ENCODE measurements around the gene ITPA. TPM values are rescaled to one million over a fixed set of nuclear protein-coding genes. Genes with fewer than 3 reads are reported as not detected.
A peak's percentile ranks its signal among the peaks of the same experiment; 100 is the strongest.

Gene ITPA
- total and polyA plus RNA-seq, 10 of the 15 experiments (the other 5 are each of a cell fraction or from before 2014, with no cell fraction given), result 5.5 to 124 (median 66.3) TPM

- in situ Hi-C loops (cut with MboI) (no loop called here), intact Hi-C loops (cut with micrococcal nuclease; ENCODE audit: unreplicated experiment) (no loop called here)
- Histone ChIP-seq H3K4me3 (peak within 1 kb of the TSS; percentile 78), H4K20me1 (ENCODE audit: control insufficient read depth, insufficient read depth) (no peaks in the 10 kb centered on the region), H3K79me2 (ENCODE audit: control insufficient read depth, insufficient read depth, low read length) (no peaks in the 10 kb centered on the region), H3K4me2 (ENCODE audit: control insufficient read depth, insufficient read depth) (peak within 1 kb of the TSS; percentile 97), H3K27ac (ENCODE audit: control insufficient read depth, insufficient read depth) (no peak within 1 kb of the TSS), H3K9ac (ENCODE audit: control insufficient read depth, insufficient read depth, low read length) (peak within 1 kb of the TSS; percentile 35; the same call in 1 of the 2 replicates), H3K27me3 (replicated peaks in 1 of 2; ENCODE audit: control insufficient read depth in 2 of 2, insufficient read depth in 2 of 2, low read length in 1 of 2) (peaks cover 5 to 6% of the 10 kb centered on the region in 2 experiments; a peak in 3 of 4 replicates), H2AFZ (ENCODE audit: control insufficient read depth, low read depth, low read length) (peak within 1 kb of the TSS; percentile 90), H3K9me3 (replicated peaks; ENCODE audit: control insufficient read depth, insufficient read depth, low read length) (no peaks in the 10 kb centered on the region), H3K36me3 (ENCODE audit: control insufficient read depth in 2 of 2, insufficient read depth in 2 of 2, low read length in 1 of 2) (no peaks in the 10 kb centered on the region), H3K4me1 (ENCODE audit: control insufficient read depth, insufficient read depth, low read length) (peaks cover 2% of the 10 kb centered on the region; the same call in 1 of the 2 replicates)
- FAIRE-seq (no peak), ATAC-seq (peak; percentile 79), DNase-seq (ENCODE audit: low read depth, low spot score) (no peak)
- no TSS peak for BruUV-seq (replicated peaks)
- SMC1A ChIA-PET (ENCODE audit: uncharacterized antibody, unreplicated experiment), result no interaction called here
- RAD21 ChIA-PET (ENCODE audit: unreplicated experiment), result interaction anchor here (1.0 to 1.2 kb wide), 2 partner anchors 15 to 119 kb away, joined by 3 read pairs; no protein-coding TSS in a partner anchor
- 2% methylated on average over 31 of the region's 62 CpGs for WGBS (ENCODE audit: insufficient coverage, insufficient replicate concordance, low lambda C conversion rate, missing lambda C conversion rate)
- POLR2A ChIA-PET, result no interaction called here
- CTCF ChIA-PET, result interaction anchor here (1.1 kb wide), 1 partner anchor 46 kb away, joined by 3 read pairs; no protein-coding TSS in a partner anchor
- TF ChIP-seq, protein P1, sequence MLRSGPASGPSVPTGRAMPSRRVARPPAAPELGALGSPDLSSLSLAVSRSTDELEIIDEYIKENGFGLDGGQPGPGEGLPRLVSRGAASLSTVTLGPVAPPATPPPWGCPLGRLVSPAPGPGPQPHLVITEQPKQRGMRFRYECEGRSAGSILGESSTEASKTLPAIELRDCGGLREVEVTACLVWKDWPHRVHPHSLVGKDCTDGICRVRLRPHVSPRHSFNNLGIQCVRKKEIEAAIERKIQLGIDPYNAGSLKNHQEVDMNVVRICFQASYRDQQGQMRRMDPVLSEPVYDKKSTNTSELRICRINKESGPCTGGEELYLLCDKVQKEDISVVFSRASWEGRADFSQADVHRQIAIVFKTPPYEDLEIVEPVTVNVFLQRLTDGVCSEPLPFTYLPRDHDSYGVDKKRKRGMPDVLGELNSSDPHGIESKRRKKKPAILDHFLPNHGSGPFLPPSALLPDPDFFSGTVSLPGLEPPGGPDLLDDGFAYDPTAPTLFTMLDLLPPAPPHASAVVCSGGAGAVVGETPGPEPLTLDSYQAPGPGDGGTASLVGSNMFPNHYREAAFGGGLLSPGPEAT (IDR thresholded peaks at IDR 0.05; ENCODE audit: low read depth), result no peak
- TF ChIP-seq HDGF (IDR thresholded peaks at IDR 0.05) (no peak), CHD2 (IDR thresholded peaks at IDR 0.05; ENCODE audit: borderline replicate concordance, low read depth, low read length) (peak; percentile 14; the same call in 1 of the 2 replicates), CBX3 (IDR thresholded peaks at IDR 0.05; ENCODE audit: borderline replicate concordance, low read depth) (no peak), NKRF (conservative IDR thresholded peaks at IDR 0.05) (peak; percentile 66), MEF2B (IDR thresholded peaks at IDR 0.05; ENCODE audit: partially characterized antibody, poor library complexity, severe bottlenecking) (no peak), LARP7 (IDR thresholded peaks at IDR 0.05) (peak; percentile 86), RAD21 (IDR thresholded peaks at IDR 0.05; ENCODE audit: insufficient read depth, low read depth, low read length) (no peak), CEBPB (IDR thresholded peaks at IDR 0.05; ENCODE audit: borderline replicate concordance in 1 of 2, low read depth in 2 of 2, low read length in 2 of 2) (no peak), POLR2A (IDR thresholded peaks at IDR 0.05; ENCODE audit: low read depth, low read length) (peak; percentile 76), CREB1 (IDR thresholded peaks at IDR 0.05; ENCODE audit: low read depth) (peak; percentile 64), ATF2 (IDR thresholded peaks at IDR 0.05; ENCODE audit: low read length) (peak; percentile 70; the same call in 1 of the 2 replicates), CTCF (IDR thresholded peaks at IDR 0.05 in 2 of 3, conservative IDR thresholded peaks at IDR 0.05 in 1 of 3; ENCODE audit: control insufficient read depth in 2 of 3, extremely low read depth in 1 of 3, insufficient read depth in 1 of 3, low read depth in 3 of 3, low read length in 3 of 3) (no peak), SMAD5 (IDR thresholded peaks at IDR 0.05; ENCODE audit: low read depth) (no peak)
- TF ChIP-seq, protein P2, sequence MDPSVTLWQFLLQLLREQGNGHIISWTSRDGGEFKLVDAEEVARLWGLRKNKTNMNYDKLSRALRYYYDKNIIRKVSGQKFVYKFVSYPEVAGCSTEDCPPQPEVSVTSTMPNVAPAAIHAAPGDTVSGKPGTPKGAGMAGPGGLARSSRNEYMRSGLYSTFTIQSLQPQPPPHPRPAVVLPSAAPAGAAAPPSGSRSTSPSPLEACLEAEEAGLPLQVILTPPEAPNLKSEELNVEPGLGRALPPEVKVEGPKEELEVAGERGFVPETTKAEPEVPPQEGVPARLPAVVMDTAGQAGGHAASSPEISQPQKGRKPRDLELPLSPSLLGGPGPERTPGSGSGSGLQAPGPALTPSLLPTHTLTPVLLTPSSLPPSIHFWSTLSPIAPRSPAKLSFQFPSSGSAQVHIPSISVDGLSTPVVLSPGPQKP (IDR thresholded peaks at IDR 0.05; ENCODE audit: low read depth, low read length), result no peak
These were observed 36.2 kb upstream of the ITPA start, which contains the start of gene LZTS3 for GRCh38 chr20:3172933-3173609. Gene LZTS3, minus strand, starts transcription at chr20:3173549. Its CDS starts 6,386 bp downstream, at chr20:3167163.
